Endodermal cell (in vitro differentiated cells): Measurements from ENCODE around the gene TUSC1. TPM values are rescaled to one million over a fixed set of nuclear protein-coding genes. Genes with fewer than 3 reads are reported as not detected.
"Not testable (repeated sequence)": the region's sequence is repeated elsewhere in the genome, so short reads cannot be mapped to it uniquely, and the experiment has no call there.

Source experiments
- DNase-seq: peaks from one replicate; pipeline ENCODE4 v3.0.0-alpha.2; 2017
- H3K27ac ChIP-seq: 2 replicates; pipeline ENCODE4 v1.5.1; 2013; ENCODE audit warnings: mild to moderate bottlenecking, low read depth, low read length, moderate library complexity
- H3K27me3 ChIP-seq: 2 replicates; pipeline ENCODE4 v1.6.1; 2013; ENCODE audit warnings: mild to moderate bottlenecking, low read length, moderate library complexity; ENCODE audit not compliant: insufficient read depth, control insufficient read depth, poor library complexity, severe bottlenecking
- H3K36me3 ChIP-seq: 2 replicates; pipeline ENCODE4 v1.7.0; 2013; ENCODE audit warnings: mild to moderate bottlenecking, low read length, moderate library complexity; ENCODE audit not compliant: control insufficient read depth, insufficient read depth
- H3K4me1 ChIP-seq: one replicate; pipeline ENCODE4 v1.7.0; 2013; ENCODE audit warnings: low read length; ENCODE audit not compliant: control insufficient read depth, insufficient read depth
- H3K4me3 ChIP-seq: 2 replicates; pipeline ENCODE4 v1.5.1; 2013; ENCODE audit warnings: mild to moderate bottlenecking, low read length, moderate library complexity
- H3K9ac ChIP-seq: 2 replicates; pipeline ENCODE4 v1.6.1; 2013; ENCODE audit warnings: mild to moderate bottlenecking, low read length, moderate library complexity; ENCODE audit not compliant: poor library complexity, severe bottlenecking; ENCODE audit errors: extremely low read depth
- H3K9me3 ChIP-seq: 2 replicates; pipeline ENCODE4 v1.6.1; 2013; ENCODE audit warnings: mild to moderate bottlenecking, low read length, moderate library complexity; ENCODE audit not compliant: control insufficient read depth
- H3K27ac Mint-ChIP-seq: 2 replicates; pipeline ENCODE4 v1.8.0; 2020; ENCODE audit warnings: mixed read lengths
- H3K27me3 Mint-ChIP-seq: 2 replicates; pipeline ENCODE4 v1.8.0; 2021; ENCODE audit warnings: mild to moderate bottlenecking, mixed read lengths; ENCODE audit not compliant: insufficient read depth
- H3K36me3 Mint-ChIP-seq: 2 replicates; pipeline ENCODE4 v1.8.0; 2020; ENCODE audit warnings: low read depth, mixed read lengths
- H3K4me1 Mint-ChIP-seq: 2 replicates; pipeline ENCODE4 v1.8.0; 2020; ENCODE audit warnings: mixed read lengths
- H3K4me3 Mint-ChIP-seq: 2 replicates; pipeline ENCODE4 v1.8.0; 2020; ENCODE audit warnings: mild to moderate bottlenecking, moderate library complexity, mixed read lengths
- H3K9me3 Mint-ChIP-seq: 2 replicates; pipeline ENCODE4 v1.8.0; 2020; ENCODE audit warnings: mild to moderate bottlenecking, mixed read lengths
- WGBS, 2 experiments: methylation state at CpG; one replicate each; pipeline versions ENCODE4 v1.1.5 to v1.1.7; 2013; ENCODE audit warnings: missing lambda C conversion rate in 2 of 2, mixed read lengths in 1 of 2; ENCODE audit not compliant: insufficient coverage in 1 of 2, insufficient read length in 1 of 2; 5-methylcytosine and 5-hydroxymethylcytosine counted together
- total RNA-seq, 2 donors: library from RNA; stranded (reverse); fragmentation: NEBNext Ultra II Directional in 1 of 2; extraction: Animal tissue kit (Norgen Biotek cat#: 25700) in 1 of 2; gene quantifications; 2 replicates in 1 of 2; 3 replicates in 1 of 2; pipeline ENCODE4 v1.2.1, GENCODE V29; 2021
- TF ChIP-seq, protein P1 (sequence below): fragments of 200-600 bp; sonication (generic); conservative IDR thresholded peaks from 2 replicates; pipeline ENCODE4 v1.5.0; 2021; ENCODE audit warnings: antibody characterized with exemption, mild to moderate bottlenecking

The TUSC1 gene
- total RNA-seq, 2 donors from 2014 or later = 2.4 to 13.3 TPM

DNA sequence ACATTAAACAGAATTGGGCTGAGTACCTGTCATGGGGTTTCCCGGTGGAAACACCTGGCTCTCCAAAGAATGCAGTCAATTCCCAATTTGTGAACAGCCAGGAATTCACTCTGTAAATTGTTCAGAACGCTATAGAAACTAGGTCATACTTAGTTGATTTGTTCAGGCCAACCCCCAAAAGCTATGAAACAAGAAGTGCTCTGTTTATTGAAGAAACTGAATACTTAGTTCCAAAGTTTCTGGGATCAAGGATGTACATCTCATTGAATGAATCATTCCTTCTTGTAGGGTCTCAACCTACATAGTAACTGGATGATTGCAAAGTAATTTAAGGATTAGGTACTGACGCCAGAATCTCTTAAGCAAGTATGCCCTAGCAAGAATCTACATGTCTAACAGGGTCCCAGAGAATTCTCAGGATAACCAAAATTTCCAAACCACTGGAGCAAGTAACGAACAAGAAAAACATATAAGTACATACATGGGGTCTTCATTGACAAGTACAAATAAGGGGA lies 659 bp upstream of the TUSC1 start:
- Mint-ChIP-seq H3K27me3 (no peaks in the 10 kb centered on the region), H3K36me3 (peaks cover 12% of the 10 kb centered on the region), H3K4me1 (peaks cover 14% of the 10 kb centered on the region), H3K4me3 (peak overlapping the region; percentile 54), H3K27ac (no peak overlapping the region), H3K9me3 (peaks cover 35% of the 10 kb centered on the region)
- TF ChIP-seq, protein P1, sequence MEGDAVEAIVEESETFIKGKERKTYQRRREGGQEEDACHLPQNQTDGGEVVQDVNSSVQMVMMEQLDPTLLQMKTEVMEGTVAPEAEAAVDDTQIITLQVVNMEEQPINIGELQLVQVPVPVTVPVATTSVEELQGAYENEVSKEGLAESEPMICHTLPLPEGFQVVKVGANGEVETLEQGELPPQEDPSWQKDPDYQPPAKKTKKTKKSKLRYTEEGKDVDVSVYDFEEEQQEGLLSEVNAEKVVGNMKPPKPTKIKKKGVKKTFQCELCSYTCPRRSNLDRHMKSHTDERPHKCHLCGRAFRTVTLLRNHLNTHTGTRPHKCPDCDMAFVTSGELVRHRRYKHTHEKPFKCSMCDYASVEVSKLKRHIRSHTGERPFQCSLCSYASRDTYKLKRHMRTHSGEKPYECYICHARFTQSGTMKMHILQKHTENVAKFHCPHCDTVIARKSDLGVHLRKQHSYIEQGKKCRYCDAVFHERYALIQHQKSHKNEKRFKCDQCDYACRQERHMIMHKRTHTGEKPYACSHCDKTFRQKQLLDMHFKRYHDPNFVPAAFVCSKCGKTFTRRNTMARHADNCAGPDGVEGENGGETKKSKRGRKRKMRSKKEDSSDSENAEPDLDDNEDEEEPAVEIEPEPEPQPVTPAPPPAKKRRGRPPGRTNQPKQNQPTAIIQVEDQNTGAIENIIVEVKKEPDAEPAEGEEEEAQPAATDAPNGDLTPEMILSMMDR = no peak
- Histone ChIP-seq H3K9ac (no peak overlapping the region), H3K9me3 (peaks cover 21% of the 10 kb centered on the region), H3K27me3 (no peaks in the 10 kb centered on the region), H3K27ac (no peak overlapping the region), H3K4me1 (peaks cover 5% of the 10 kb centered on the region), H3K36me3 (no peaks in the 10 kb centered on the region), H3K4me3 (peak overlapping the region; percentile 78)
- no peak for DNase-seq
- 80 to 89% methylated on average over 2 to 4 of the region's 4 CpGs for WGBS, 2 experiments

DNA sequence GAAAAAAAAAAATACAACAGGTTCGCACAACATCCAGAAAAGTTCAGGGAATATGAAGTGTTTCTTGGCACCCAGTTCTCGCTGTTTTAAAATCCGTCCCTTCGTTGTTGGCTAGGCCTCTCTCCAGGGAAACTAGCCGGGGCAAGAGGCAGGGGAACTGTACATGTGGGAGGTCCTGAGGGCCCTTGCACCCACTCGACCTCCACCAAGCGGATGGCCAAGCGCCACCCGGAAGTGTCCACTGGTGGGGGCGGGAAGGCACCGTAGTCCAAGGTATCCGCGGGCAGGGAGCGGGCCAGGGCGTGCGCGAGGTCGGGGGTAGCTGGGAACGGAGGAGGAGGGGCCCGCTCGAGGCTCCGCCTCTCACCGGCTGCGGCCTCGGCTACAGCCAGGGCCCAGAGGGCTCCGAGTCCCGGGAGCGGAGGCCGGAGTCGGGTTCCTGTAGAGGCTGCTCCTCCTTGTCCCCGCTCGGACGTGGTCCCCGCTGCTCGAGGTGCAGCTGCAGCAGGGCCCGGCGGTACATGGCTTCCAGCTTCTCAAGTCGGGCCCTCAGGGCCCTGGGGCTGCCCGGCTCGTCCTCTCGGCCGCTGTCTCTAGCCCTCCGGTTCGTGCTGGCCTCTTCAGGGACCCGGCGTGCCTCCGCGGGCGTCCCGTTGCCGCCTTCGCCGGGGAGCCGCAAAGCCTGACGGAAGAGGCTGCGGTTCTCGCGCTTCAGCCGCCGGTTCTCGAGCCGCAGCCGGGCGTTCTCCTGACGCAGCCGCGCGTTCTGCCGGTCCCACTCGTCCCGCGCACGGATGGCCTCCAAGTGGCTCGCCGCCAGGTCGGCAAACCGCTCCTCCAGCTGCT lies 720 bp downstream of the TUSC1 start:
- 38 to 51% methylated on average over 23 to 77 of the region's 77 CpGs for WGBS, 2 experiments
- Histone ChIP-seq H3K36me3 (no peaks in the 10 kb centered on the region), H3K27me3 (no peaks in the 10 kb centered on the region), H3K4me1 (peaks cover 5% of the 10 kb centered on the region), H3K4me3 (peak overlapping the region; percentile 73), H3K9me3 (peaks cover 8% of the 10 kb centered on the region), H3K27ac (peak overlapping the region; percentile 75), H3K9ac (peak overlapping the region; percentile 30)
- TF ChIP-seq, protein P1 = no peak
- Mint-ChIP-seq H3K4me3 (peak overlapping the region; percentile 54), H3K9me3 (peaks cover 22% of the 10 kb centered on the region), H3K4me1 (peaks cover 14% of the 10 kb centered on the region), H3K27me3 (no peaks in the 10 kb centered on the region), H3K36me3 (peaks cover 8% of the 10 kb centered on the region), H3K27ac (peak overlapping the region; percentile 72)
- DNase-seq = peak; percentile 84

DNA sequence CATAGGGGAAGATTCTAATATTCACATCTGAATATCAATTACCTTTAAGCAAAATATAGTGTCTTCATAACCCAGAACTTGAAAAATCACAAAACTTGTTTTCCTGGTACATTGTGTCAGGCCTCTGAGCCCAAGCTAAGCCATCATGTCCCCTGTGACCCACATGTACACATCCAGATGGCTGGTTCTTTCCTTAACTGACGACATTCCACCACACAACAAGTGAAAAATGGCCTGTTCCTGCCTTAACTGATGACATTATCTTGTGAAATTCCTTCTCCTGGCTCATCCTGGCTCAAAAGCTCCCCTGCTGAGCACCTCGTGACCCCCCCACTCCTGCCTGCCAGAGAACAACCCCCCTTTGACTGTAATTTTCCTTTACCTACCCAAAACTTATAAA lies 2.4 kb downstream of the TUSC1 start:
- DNase-seq = peak; percentile 63
- H3K9me3 ChIP-seq, H3K4me1 ChIP-seq, H3K27ac ChIP-seq, H3K9ac ChIP-seq, H3K27me3 Mint-ChIP-seq, H3K4me3 ChIP-seq, H3K36me3 ChIP-seq, H3K27me3 ChIP-seq: not testable (repeated sequence)
- Mint-ChIP-seq H3K36me3 (peaks cover 10% of the 10 kb centered on the region), H3K27ac (peak overlapping the region; percentile 87), H3K4me3 (peak overlapping the region; percentile 26), H3K9me3 (peaks cover 23% of the 10 kb centered on the region), H3K4me1 (peaks cover 14% of the 10 kb centered on the region)
- 32% methylated on average over 2 of the region's 2 CpGs; no CpG with 5 or more reads in 1 of the 2 experiments for WGBS, 2 experiments
